GM23338 (cell line): Measurements from ENCODE around the gene ATG4C. TPM values are rescaled to one million over a fixed set of nuclear protein-coding genes. Genes with fewer than 3 reads are reported as not detected.

Experiments used
- ATAC-seq: fragments of 200-7000 bp; cut with Tn5 transposase; 3 replicates; pipeline ENCODE4 v1.9.1; 2020
- DNase-seq: peaks from one replicate; pipeline ENCODE4 v3.0.0-alpha.2; 2015; ENCODE audit warnings: low spot score
- H2AFZ ChIP-seq: fragments of 200-600 bp; sonication (generic); 2 replicates; pipeline ENCODE4 v1.8.0; 2016; ENCODE audit warnings: antibody characterized with exemption, mild to moderate bottlenecking, moderate library complexity
- H3F3A ChIP-seq: fragments of 200-600 bp; sonication (generic); replicated peaks from 2 replicates; pipeline ENCODE4 v1.8.0; 2017; ENCODE audit warnings: antibody characterized with exemption, mixed run types, low read depth
- H3K27ac ChIP-seq: fragments of 200-600 bp; sonication (generic); 2 replicates; pipeline ENCODE4 v1.6.1; 2016; ENCODE audit warnings: low read depth
- H3K27me3 ChIP-seq: fragments of 200-600 bp; sonication (generic); 2 replicates; pipeline ENCODE4 v1.8.0; 2016; ENCODE audit warnings: mild to moderate bottlenecking, mixed run types, moderate library complexity; ENCODE audit not compliant: insufficient read depth
- H3K36me3 ChIP-seq: fragments of 200-600 bp; sonication (generic); 2 replicates; pipeline ENCODE4 v1.8.0; 2016; ENCODE audit warnings: mild to moderate bottlenecking; ENCODE audit not compliant: insufficient read depth
- H3K4me1 ChIP-seq: fragments of 200-600 bp; sonication (generic); 2 replicates; pipeline ENCODE4 v1.8.0; 2016; ENCODE audit warnings: mild to moderate bottlenecking, moderate library complexity; ENCODE audit not compliant: insufficient read depth
- H3K4me2 ChIP-seq: fragments of 200-600 bp; sonication (generic); 2 replicates; pipeline ENCODE4 v1.7.1; 2017; ENCODE audit warnings: mixed run types
- H3K4me3 ChIP-seq: fragments of 200-600 bp; sonication (generic); 2 replicates; pipeline ENCODE4 v1.6.1; 2016; ENCODE audit warnings: mixed run types
- H3K79me2 ChIP-seq: fragments of 200-600 bp; sonication (generic); replicated peaks from 2 replicates; pipeline ENCODE4 v1.8.0; 2017; ENCODE audit warnings: mild to moderate bottlenecking; ENCODE audit not compliant: insufficient read depth
- H3K9me2 ChIP-seq: fragments of 200-600 bp; sonication (generic); 2 replicates; pipeline ENCODE4 v1.8.0; 2017; ENCODE audit not compliant: insufficient read depth
- H4K20me1 ChIP-seq: fragments of 200-600 bp; sonication (generic); replicated peaks from 2 replicates; pipeline ENCODE4 v1.8.0; 2017; ENCODE audit warnings: mild to moderate bottlenecking; ENCODE audit not compliant: insufficient read depth
- H3K27ac Mint-ChIP-seq: 2 replicates; pipeline ENCODE4 v1.8.0; 2020; ENCODE audit warnings: inconsistent platforms, mild to moderate bottlenecking, moderate library complexity, mixed read lengths
- H3K27me3 Mint-ChIP-seq: 3 replicates; pipeline ENCODE4 v1.8.0; 2022; ENCODE audit warnings: low read depth, mild to moderate bottlenecking, moderate library complexity, mixed read lengths, inconsistent platforms; ENCODE audit not compliant: insufficient read depth, poor library complexity
- H3K36me3 Mint-ChIP-seq: 3 replicates; pipeline ENCODE4 v1.8.0; 2021; ENCODE audit warnings: low read depth, mild to moderate bottlenecking, inconsistent platforms, moderate library complexity, mixed read lengths
- H3K4me1 Mint-ChIP-seq: 3 replicates; pipeline ENCODE4 v1.8.0; 2020; ENCODE audit warnings: mild to moderate bottlenecking, inconsistent platforms, mixed read lengths
- H3K4me3 Mint-ChIP-seq: 3 replicates; pipeline ENCODE4 v1.8.0; 2021; ENCODE audit warnings: moderate library complexity, mild to moderate bottlenecking, inconsistent platforms, mixed read lengths
- H3K9me3 Mint-ChIP-seq: 3 replicates; pipeline ENCODE4 v1.8.0; 2020; ENCODE audit warnings: moderate library complexity, mild to moderate bottlenecking, inconsistent platforms, mixed read lengths
- CREB1 ChIP-seq: fragments of 250-450 bp; sonication (Bioruptor Pico); IDR thresholded peaks from 2 replicates; pipeline ENCODE4 v1.5.0; 2020; ENCODE audit warnings: low read depth, mild to moderate bottlenecking, moderate library complexity
- ETS1 ChIP-seq: IDR thresholded peaks from 2 replicates; pipeline ENCODE4 v1.6.1; 2016; ENCODE audit warnings: antibody characterized with exemption
- EZH2 ChIP-seq: fragments of 200-600 bp; sonication (generic); IDR thresholded peaks from one replicate; pipeline ENCODE4 v1.8.0; 2017; ENCODE audit warnings: antibody characterized with exemption, mild to moderate bottlenecking, low read depth; ENCODE audit not compliant: unreplicated experiment
- NANOG ChIP-seq: IDR thresholded peaks from 2 replicates; pipeline ENCODE4 v1.6.1; 2016; ENCODE audit warnings: antibody characterized with exemption, borderline replicate concordance
- STAT1 ChIP-seq: IDR thresholded peaks from one replicate; pipeline ENCODE4 v1.6.1; 2016; ENCODE audit warnings: antibody characterized with exemption; ENCODE audit not compliant: unreplicated experiment
- ZNF114 ChIP-seq: fragments of 250-450 bp; sonication (Bioruptor Pico); IDR thresholded peaks from 2 replicates; pipeline ENCODE4 v1.5.0; 2020; ENCODE audit warnings: mild to moderate bottlenecking, moderate library complexity
- ZNF331 ChIP-seq: fragments of 250-450 bp; sonication (Bioruptor Pico); IDR thresholded peaks from 2 replicates; pipeline ENCODE4 v1.5.0; 2020; ENCODE audit warnings: low read depth, mild to moderate bottlenecking, moderate library complexity
- polyA plus RNA-seq: library from polyadenylated mRNA; unstranded; fragments of >200 nt; fragmentation: Nextera tagmentation; extraction: Ambion mirVana; gene quantifications from 2 replicates; pipeline ENCODE4 v1.2.1, GENCODE V29; 2016
- total RNA-seq: library from RNA; depleted of rRNA; stranded (reverse); fragments of >200 nt; shearing (Covaris generic); gene quantifications from 2 replicates; pipeline ENCODE4 v1.2.3, GENCODE V29; 2014
- TF ChIP-seq, protein P1 (sequence below), 2 experiments: fragments of 200-600 bp in 1 of 2; sonication (generic) in 1 of 2; conservative IDR thresholded peaks; 2 replicates each; pipeline versions ENCODE4 v1.5.1 to v1.6.1; 2016 to 2017; ENCODE audit warnings: antibody characterized with exemption in 2 of 2, low read depth in 2 of 2, mild to moderate bottlenecking in 2 of 2, moderate library complexity in 1 of 2
- TF ChIP-seq, protein P2 (sequence below): fragments of 250-450 bp; sonication (Bioruptor Pico); IDR thresholded peaks from 2 replicates; pipeline ENCODE4 v1.5.0; 2020; ENCODE audit warnings: mild to moderate bottlenecking, moderate library complexity
- TF ChIP-seq, protein P3 (sequence below): IDR thresholded peaks from one replicate; pipeline ENCODE4 v1.6.1; 2018; ENCODE audit warnings: antibody characterized with exemption; ENCODE audit not compliant: unreplicated experiment

The ATG4C gene
- total and polyA plus RNA-seq, 2 experiments from 2014 or later, result 15.7 to 18.6 TPM

- Mint-ChIP-seq H3K4me1 (peaks cover 22% of the 10 kb centered on the region), H3K36me3 (no peaks in the 10 kb centered on the region), H3K27ac (no peak overlapping the region), H3K27me3 (peaks cover 4% of the 10 kb centered on the region), H3K4me3 (no peak overlapping the region), H3K9me3 (no peaks in the 10 kb centered on the region)
- Histone ChIP-seq H3K4me3 (no peak overlapping the region), H3K27me3 (no peaks in the 10 kb centered on the region), H3K27ac (no peak overlapping the region), H3K79me2 (no peaks in the 10 kb centered on the region), H3K4me2 (no peak overlapping the region), H2AFZ (peak overlapping the region; percentile 39), H3F3A (no peaks in the 10 kb centered on the region), H4K20me1 (no peaks in the 10 kb centered on the region), H3K4me1 (peaks cover 7% of the 10 kb centered on the region; the same call in 1 of the 2 replicates), H3K9me2 (no peaks in the 10 kb centered on the region), H3K36me3 (no peaks in the 10 kb centered on the region)
- DNase-seq (no peak), ATAC-seq (no peak)
- TF ChIP-seq ETS1, result no peak
These were observed 121.4 kb downstream of the ATG4C start for GRCh38 chr1:62905309-62905708.

GRCh38 chr1:62905872-62906271 lies 121.9 kb downstream of the ATG4C start:
- Histone ChIP-seq H3K27me3 (no peaks in the 10 kb centered on the region), H3F3A (no peaks in the 10 kb centered on the region), H3K4me3 (no peak overlapping the region), H3K27ac (no peak overlapping the region), H3K4me1 (peaks cover 7% of the 10 kb centered on the region; the same call in 1 of the 2 replicates), H3K4me2 (no peak overlapping the region), H3K79me2 (no peaks in the 10 kb centered on the region), H3K36me3 (no peaks in the 10 kb centered on the region), H2AFZ (peak overlapping the region; percentile 39), H4K20me1 (no peaks in the 10 kb centered on the region), H3K9me2 (no peaks in the 10 kb centered on the region)
- ATAC-seq (peak; percentile 61), DNase-seq (peak; percentile 18)
- Mint-ChIP-seq H3K9me3 (no peaks in the 10 kb centered on the region), H3K4me3 (no peak overlapping the region), H3K4me1 (peaks cover 22% of the 10 kb centered on the region), H3K27ac (no peak overlapping the region), H3K27me3 (peaks cover 4% of the 10 kb centered on the region), H3K36me3 (no peaks in the 10 kb centered on the region)
- TF ChIP-seq EZH2, result no peak
- no peak for TF ChIP-seq ZNF331 (CRISPR knock-in tag)
- TF ChIP-seq, protein P1, sequence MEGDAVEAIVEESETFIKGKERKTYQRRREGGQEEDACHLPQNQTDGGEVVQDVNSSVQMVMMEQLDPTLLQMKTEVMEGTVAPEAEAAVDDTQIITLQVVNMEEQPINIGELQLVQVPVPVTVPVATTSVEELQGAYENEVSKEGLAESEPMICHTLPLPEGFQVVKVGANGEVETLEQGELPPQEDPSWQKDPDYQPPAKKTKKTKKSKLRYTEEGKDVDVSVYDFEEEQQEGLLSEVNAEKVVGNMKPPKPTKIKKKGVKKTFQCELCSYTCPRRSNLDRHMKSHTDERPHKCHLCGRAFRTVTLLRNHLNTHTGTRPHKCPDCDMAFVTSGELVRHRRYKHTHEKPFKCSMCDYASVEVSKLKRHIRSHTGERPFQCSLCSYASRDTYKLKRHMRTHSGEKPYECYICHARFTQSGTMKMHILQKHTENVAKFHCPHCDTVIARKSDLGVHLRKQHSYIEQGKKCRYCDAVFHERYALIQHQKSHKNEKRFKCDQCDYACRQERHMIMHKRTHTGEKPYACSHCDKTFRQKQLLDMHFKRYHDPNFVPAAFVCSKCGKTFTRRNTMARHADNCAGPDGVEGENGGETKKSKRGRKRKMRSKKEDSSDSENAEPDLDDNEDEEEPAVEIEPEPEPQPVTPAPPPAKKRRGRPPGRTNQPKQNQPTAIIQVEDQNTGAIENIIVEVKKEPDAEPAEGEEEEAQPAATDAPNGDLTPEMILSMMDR (conservative IDR thresholded peaks at IDR 0.05; ENCODE audit: low read depth in 2 of 2), result no peak
- no peak for TF ChIP-seq STAT1
- TF ChIP-seq ZNF114 (CRISPR knock-in tag), result no peak
- no peak for TF ChIP-seq NANOG
- no peak for TF ChIP-seq CREB1 (CRISPR knock-in tag)
- TF ChIP-seq, protein P2, sequence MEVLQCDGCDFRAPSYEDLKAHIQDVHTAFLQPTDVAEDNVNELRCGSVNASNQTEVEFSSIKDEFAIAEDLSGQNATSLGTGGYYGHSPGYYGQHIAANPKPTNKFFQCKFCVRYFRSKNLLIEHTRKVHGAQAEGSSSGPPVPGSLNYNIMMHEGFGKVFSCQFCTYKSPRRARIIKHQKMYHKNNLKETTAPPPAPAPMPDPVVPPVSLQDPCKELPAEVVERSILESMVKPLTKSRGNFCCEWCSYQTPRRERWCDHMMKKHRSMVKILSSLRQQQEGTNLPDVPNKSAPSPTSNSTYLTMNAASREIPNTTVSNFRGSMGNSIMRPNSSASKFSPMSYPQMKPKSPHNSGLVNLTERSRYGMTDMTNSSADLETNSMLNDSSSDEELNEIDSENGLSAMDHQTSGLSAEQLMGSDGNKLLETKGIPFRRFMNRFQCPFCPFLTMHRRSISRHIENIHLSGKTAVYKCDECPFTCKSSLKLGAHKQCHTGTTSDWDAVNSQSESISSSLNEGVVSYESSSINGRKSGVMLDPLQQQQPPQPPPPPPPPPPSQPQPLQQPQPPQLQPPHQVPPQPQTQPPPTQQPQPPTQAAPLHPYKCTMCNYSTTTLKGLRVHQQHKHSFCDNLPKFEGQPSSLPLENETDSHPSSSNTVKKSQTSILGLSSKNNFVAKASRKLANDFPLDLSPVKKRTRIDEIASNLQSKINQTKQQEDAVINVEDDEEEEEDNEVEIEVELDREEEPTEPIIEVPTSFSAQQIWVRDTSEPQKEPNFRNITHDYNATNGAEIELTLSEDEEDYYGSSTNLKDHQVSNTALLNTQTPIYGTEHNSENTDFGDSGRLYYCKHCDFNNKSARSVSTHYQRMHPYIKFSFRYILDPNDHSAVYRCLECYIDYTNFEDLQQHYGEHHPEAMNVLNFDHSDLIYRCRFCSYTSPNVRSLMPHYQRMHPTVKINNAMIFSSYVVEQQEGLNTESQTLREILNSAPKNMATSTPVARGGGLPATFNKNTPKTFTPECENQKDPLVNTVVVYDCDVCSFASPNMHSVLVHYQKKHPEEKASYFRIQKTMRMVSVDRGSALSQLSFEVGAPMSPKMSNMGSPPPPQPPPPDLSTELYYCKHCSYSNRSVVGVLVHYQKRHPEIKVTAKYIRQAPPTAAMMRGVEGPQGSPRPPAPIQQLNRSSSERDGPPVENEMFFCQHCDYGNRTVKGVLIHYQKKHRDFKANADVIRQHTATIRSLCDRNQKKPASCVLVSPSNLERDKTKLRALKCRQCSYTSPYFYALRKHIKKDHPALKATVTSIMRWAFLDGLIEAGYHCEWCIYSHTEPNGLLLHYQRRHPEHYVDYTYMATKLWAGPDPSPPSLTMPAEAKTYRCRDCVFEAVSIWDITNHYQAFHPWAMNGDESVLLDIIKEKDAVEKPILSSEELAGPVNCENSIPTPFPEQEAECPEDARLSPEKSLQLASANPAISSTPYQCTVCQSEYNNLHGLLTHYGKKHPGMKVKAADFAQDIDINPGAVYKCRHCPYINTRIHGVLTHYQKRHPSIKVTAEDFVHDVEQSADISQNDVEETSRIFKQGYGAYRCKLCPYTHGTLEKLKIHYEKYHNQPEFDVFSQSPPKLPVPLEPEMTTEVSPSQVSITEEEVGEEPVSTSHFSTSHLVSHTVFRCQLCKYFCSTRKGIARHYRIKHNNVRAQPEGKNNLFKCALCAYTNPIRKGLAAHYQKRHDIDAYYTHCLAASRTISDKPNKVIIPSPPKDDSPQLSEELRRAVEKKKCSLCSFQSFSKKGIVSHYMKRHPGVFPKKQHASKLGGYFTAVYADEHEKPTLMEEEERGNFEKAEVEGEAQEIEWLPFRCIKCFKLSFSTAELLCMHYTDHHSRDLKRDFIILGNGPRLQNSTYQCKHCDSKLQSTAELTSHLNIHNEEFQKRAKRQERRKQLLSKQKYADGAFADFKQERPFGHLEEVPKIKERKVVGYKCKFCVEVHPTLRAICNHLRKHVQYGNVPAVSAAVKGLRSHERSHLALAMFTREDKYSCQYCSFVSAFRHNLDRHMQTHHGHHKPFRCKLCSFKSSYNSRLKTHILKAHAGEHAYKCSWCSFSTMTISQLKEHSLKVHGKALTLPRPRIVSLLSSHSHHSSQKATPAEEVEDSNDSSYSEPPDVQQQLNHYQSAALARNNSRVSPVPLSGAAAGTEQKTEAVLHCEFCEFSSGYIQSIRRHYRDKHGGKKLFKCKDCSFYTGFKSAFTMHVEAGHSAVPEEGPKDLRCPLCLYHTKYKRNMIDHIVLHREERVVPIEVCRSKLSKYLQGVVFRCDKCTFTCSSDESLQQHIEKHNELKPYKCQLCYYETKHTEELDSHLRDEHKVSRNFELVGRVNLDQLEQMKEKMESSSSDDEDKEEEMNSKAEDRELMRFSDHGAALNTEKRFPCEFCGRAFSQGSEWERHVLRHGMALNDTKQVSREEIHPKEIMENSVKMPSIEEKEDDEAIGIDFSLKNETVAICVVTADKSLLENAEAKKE (CRISPR knock-in tag), result no peak
- TF ChIP-seq, protein P3, sequence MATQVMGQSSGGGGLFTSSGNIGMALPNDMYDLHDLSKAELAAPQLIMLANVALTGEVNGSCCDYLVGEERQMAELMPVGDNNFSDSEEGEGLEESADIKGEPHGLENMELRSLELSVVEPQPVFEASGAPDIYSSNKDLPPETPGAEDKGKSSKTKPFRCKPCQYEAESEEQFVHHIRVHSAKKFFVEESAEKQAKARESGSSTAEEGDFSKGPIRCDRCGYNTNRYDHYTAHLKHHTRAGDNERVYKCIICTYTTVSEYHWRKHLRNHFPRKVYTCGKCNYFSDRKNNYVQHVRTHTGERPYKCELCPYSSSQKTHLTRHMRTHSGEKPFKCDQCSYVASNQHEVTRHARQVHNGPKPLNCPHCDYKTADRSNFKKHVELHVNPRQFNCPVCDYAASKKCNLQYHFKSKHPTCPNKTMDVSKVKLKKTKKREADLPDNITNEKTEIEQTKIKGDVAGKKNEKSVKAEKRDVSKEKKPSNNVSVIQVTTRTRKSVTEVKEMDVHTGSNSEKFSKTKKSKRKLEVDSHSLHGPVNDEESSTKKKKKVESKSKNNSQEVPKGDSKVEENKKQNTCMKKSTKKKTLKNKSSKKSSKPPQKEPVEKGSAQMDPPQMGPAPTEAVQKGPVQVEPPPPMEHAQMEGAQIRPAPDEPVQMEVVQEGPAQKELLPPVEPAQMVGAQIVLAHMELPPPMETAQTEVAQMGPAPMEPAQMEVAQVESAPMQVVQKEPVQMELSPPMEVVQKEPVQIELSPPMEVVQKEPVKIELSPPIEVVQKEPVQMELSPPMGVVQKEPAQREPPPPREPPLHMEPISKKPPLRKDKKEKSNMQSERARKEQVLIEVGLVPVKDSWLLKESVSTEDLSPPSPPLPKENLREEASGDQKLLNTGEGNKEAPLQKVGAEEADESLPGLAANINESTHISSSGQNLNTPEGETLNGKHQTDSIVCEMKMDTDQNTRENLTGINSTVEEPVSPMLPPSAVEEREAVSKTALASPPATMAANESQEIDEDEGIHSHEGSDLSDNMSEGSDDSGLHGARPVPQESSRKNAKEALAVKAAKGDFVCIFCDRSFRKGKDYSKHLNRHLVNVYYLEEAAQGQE, result no peak
